ENCODE measurements around the gene MME. TPM values are rescaled to one million over a fixed set of nuclear protein-coding genes. Genes with fewer than 3 reads are reported as not detected.

The MME gene
- total RNA-seq, 2 donors from 2014 or later, result not detected

DNA sequence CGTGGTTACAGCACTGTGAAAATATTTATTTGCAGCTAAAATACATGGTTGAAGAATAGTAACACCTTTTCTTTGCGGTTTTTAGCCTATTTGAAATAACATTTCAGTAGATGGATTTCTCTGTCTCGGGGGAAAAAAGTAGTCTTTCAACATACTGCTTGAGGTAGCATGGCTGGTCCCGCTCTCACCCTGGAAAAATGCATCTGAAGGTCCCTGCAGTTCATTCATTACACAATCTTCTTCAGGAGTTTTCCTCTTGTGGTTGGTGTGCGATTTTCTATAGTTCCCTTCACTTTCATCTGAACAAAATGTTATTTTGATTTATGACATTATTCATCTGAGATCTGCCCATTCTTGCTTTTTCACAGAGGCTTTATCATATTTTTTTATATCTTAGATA, 137.5 kb downstream of the MME start:
- no peaks in the 10 kb centered on the region for H3K4me1 Mint-ChIP-seq (ENCODE audit: low read depth)
- no peaks in the 10 kb centered on the region for H3K27me3 Mint-ChIP-seq (ENCODE audit: low read depth)
- H3K27ac Mint-ChIP-seq, result no peak overlapping the region
- H3K4me3 Mint-ChIP-seq, result no peak overlapping the region
- ATAC-seq (replicated peaks in 1 of 2), result no peak
- H3K9me3 Mint-ChIP-seq, result peaks cover 3 to 9% of the 10 kb centered on the region in 2 donors
- no peak for DNase-seq
- H3K36me3 Mint-ChIP-seq (ENCODE audit: insufficient read depth in 2 of 2), result no peaks in the 10 kb centered on the region

GRCh38 chr3:155218462-155218861, 138.3 kb downstream of the MME start:
- H3K27ac Mint-ChIP-seq, result no peak overlapping the region
- H3K4me3 Mint-ChIP-seq, result no peak overlapping the region
- no peaks in the 10 kb centered on the region for H3K27me3 Mint-ChIP-seq (ENCODE audit: low read depth)
- H3K36me3 Mint-ChIP-seq (ENCODE audit: insufficient read depth in 2 of 2), result no peaks in the 10 kb centered on the region
- H3K4me1 Mint-ChIP-seq (ENCODE audit: low read depth), result no peaks in the 10 kb centered on the region
- ATAC-seq (replicated peaks in 1 of 2), result no peak
- no peak for DNase-seq
- peaks cover 3 to 9% of the 10 kb centered on the region in 2 donors for H3K9me3 Mint-ChIP-seq

DNA sequence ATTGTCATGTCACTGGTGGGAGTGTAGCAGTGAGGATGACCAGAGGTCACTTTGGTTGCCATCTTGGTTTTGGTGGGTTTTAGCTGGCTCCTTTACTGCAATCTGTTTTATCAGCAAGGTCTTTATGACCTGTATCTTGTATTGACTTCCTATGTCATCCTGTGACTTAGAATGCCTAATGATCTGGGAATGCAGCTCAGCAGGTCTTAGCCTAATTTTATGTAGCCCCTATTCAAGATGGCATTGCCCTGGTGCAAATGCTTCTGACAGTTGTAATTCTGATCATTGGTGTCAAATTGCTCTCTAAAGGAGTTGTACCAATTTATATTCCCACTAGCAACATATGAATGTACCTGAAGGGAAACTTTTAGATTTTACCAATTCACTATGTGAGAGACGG, 139.0 kb downstream of the MME start:
- DNase-seq (no peak), ATAC-seq (replicated peaks in 1 of 2) (no peak)
- no peaks in the 10 kb centered on the region for H3K36me3 Mint-ChIP-seq (ENCODE audit: insufficient read depth in 2 of 2)
- H3K27me3 Mint-ChIP-seq (ENCODE audit: low read depth), result no peaks in the 10 kb centered on the region
- no peak overlapping the region for H3K27ac Mint-ChIP-seq
- H3K9me3 Mint-ChIP-seq, result peaks cover 3 to 9% of the 10 kb centered on the region in 2 donors
- H3K4me3 Mint-ChIP-seq, result no peak overlapping the region
- H3K4me1 Mint-ChIP-seq (ENCODE audit: low read depth), result no peaks in the 10 kb centered on the region

DNA sequence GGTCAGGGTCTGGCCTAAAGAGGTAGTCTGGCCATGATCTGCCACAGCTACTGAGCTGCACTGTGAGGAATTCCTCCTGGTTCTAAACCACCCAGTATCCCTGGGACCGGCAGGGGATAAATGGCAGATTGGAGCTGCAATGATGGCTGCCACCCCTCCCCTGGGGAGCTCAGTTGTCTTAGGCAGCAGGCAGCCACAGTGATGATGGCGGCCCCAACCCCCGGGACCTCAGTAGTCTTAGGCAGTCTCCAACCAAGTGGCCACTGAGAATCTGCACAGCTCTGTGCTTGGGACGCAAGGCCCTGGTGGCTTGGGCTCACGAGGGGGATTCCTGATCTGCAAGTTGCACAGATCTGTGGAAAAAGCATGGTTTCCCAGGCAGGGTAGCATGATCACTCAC, 145.3 kb downstream of the MME start:
- Mint-ChIP-seq H3K4me3 (no peak overlapping the region), H3K36me3 (ENCODE audit: insufficient read depth in 2 of 2) (no peaks in the 10 kb centered on the region), H3K27ac (no peak overlapping the region), H3K27me3 (ENCODE audit: low read depth) (no peaks in the 10 kb centered on the region), H3K9me3 (peaks cover 3 to 5% of the 10 kb centered on the region in 2 donors), H3K4me1 (ENCODE audit: low read depth) (no peaks in the 10 kb centered on the region)
- DNase-seq (no peak), ATAC-seq (replicated peaks in 1 of 2) (no peak)

DNA sequence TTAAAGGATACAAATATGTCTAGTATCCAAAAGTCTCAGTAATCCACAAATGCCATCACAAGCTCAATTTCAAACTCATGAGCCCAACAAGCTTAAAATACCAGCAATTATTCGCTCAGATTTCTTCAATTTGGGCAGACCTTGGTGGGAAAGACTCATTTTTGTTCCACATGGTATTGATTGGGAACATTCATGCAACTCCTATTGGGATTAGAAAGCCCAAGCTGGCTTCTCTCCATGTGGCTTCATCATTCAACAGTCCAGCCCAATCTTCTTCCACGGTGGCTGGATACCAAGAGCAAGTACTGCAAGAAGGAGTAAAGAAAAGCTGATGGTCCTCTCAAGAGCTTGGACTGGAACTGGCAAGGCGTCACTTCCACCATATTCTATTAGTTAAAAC, 147.0 kb downstream of the MME start:
- H3K27me3 Mint-ChIP-seq (ENCODE audit: low read depth), result no peaks in the 10 kb centered on the region
- no peak overlapping the region for H3K27ac Mint-ChIP-seq
- no peaks in the 10 kb centered on the region for H3K36me3 Mint-ChIP-seq (ENCODE audit: insufficient read depth in 2 of 2)
- ATAC-seq (replicated peaks in 1 of 2), result no peak
- no peaks in the 10 kb centered on the region for H3K4me1 Mint-ChIP-seq (ENCODE audit: low read depth)
- H3K9me3 Mint-ChIP-seq, result peaks cover 2 to 3% of the 10 kb centered on the region in 2 donors
- H3K4me3 Mint-ChIP-seq, result no peak overlapping the region
- DNase-seq, result no peak

DNA sequence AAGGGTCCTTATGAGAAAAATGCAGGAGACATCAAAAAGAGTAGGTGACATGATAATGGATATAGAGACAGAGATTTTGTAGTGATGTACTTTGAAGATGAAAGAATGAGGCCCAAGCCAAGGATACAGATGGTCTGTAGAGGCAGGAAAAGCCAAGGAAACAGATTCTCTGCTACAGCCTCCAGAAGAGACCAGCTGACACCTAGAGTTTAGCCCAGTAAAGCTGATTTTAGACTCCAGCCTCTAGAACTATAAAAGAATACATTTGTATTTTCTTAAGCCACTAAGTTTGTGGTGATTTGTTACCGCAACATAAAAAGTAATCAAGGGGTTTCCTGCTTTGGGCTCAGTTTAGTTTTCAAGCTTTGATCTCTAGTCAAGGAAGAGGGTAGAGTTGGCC, 148.6 kb downstream of the MME start:
- no peaks in the 10 kb centered on the region for H3K36me3 Mint-ChIP-seq (ENCODE audit: insufficient read depth in 2 of 2)
- no peak overlapping the region for H3K27ac Mint-ChIP-seq
- H3K4me3 Mint-ChIP-seq, result no peak overlapping the region
- no peaks in the 10 kb centered on the region for H3K9me3 Mint-ChIP-seq
- DNase-seq, result no peak
- H3K27me3 Mint-ChIP-seq (ENCODE audit: low read depth), result no peaks in the 10 kb centered on the region
- ATAC-seq (replicated peaks in 1 of 2), result no peak
- no peaks in the 10 kb centered on the region for H3K4me1 Mint-ChIP-seq (ENCODE audit: low read depth)

GRCh38 chr3:155229086-155229485, 149.0 kb downstream of the MME start:
- Mint-ChIP-seq H3K4me1 (ENCODE audit: low read depth) (no peaks in the 10 kb centered on the region), H3K4me3 (no peak overlapping the region), H3K36me3 (ENCODE audit: insufficient read depth in 2 of 2) (no peaks in the 10 kb centered on the region), H3K27me3 (ENCODE audit: low read depth) (no peaks in the 10 kb centered on the region), H3K9me3 (no peaks in the 10 kb centered on the region), H3K27ac (no peak overlapping the region)
- ATAC-seq (replicated peaks in 1 of 2) (no peak), DNase-seq (no peak)

DNA sequence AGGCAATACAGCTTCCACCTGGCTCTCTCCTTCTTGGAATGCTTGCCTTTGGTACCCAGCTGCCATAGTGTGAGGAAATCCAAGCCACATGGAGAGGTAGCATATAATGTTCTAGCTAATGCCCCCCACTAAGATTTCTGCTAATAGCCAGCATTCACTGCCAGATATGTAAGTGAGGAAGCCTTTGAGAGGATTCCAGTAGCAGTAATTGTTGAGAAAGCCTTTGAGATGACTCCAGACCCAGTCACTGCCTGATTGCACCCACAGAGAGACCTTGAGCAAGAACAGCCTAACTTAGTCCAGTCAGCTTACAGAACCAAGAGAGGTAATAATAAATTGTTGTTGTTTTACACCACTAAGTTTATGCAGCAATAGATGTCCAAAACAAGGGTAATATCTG, 150.3 kb downstream of the MME start:
- Mint-ChIP-seq H3K27ac (no peak overlapping the region), H3K36me3 (ENCODE audit: insufficient read depth in 2 of 2) (no peaks in the 10 kb centered on the region), H3K4me3 (no peak overlapping the region), H3K9me3 (no peaks in the 10 kb centered on the region), H3K27me3 (ENCODE audit: low read depth) (no peaks in the 10 kb centered on the region), H3K4me1 (ENCODE audit: low read depth) (no peaks in the 10 kb centered on the region)
- ATAC-seq (replicated peaks in 1 of 2) (no peak), DNase-seq (no peak)

- no peaks in the 10 kb centered on the region for H3K36me3 Mint-ChIP-seq (ENCODE audit: insufficient read depth in 2 of 2)
- no peaks in the 10 kb centered on the region for H3K9me3 Mint-ChIP-seq
- H3K27me3 Mint-ChIP-seq (ENCODE audit: low read depth), result no peaks in the 10 kb centered on the region
- no peaks in the 10 kb centered on the region for H3K4me1 Mint-ChIP-seq (ENCODE audit: low read depth)
- no peak overlapping the region for H3K27ac Mint-ChIP-seq
- ATAC-seq (replicated peaks in 1 of 2) (no peak), DNase-seq (no peak)
- no peak overlapping the region for H3K4me3 Mint-ChIP-seq
Measured at GRCh38 chr3:155231792-155232191, 151.7 kb downstream of the MME start.

DNA sequence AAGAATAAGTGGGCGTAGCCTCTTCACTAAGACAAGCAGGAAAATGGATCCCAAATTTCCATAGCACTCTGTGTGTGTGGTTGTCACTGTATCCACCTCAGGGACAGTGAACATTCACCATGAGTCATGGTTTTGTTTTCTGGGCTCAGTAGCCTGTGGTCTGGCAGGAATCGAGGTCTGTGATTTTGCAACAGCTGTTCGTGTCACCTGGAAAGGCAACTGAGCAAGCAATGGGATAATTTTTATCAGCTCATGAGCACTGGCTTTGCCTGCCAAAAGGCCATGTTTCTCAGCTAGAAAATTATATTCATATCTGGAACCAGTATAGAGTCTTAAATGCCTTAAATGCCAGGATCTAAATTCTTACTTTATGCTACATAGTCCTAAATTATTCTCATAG, 152.5 kb downstream of the MME start:
- Mint-ChIP-seq H3K27ac (no peak overlapping the region), H3K36me3 (ENCODE audit: insufficient read depth in 2 of 2) (no peaks in the 10 kb centered on the region), H3K4me3 (no peak overlapping the region), H3K27me3 (ENCODE audit: low read depth) (no peaks in the 10 kb centered on the region), H3K4me1 (ENCODE audit: low read depth) (no peaks in the 10 kb centered on the region), H3K9me3 (no peaks in the 10 kb centered on the region)
- DNase-seq (no peak), ATAC-seq (replicated peaks in 1 of 2) (no peak)

DNA sequence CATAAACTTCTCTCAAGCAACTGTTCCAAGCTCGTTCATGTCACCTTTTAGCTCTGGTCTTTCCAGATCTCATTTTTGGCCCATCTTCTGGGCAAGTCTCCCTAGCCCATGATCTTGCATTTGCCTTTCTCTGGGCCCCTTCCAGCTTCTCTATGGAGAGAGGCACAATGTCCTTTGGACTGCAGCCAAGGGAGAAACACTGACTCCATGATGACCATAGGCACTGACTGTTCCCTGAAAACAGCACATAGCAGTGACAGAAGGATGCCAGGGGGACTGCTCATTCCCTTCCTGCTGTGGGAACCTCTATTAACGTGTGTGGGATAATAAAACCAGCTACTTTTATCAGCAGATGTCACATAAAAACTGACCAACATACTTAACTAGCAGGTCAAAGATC, 153.1 kb downstream of the MME start:
- H3K36me3 Mint-ChIP-seq (ENCODE audit: insufficient read depth in 2 of 2), result no peaks in the 10 kb centered on the region
- no peaks in the 10 kb centered on the region for H3K4me1 Mint-ChIP-seq (ENCODE audit: low read depth)
- no peak for DNase-seq
- H3K9me3 Mint-ChIP-seq, result no peaks in the 10 kb centered on the region
- H3K4me3 Mint-ChIP-seq, result no peak overlapping the region
- no peak overlapping the region for H3K27ac Mint-ChIP-seq
- no peaks in the 10 kb centered on the region for H3K27me3 Mint-ChIP-seq (ENCODE audit: low read depth)
- no peak for ATAC-seq (replicated peaks in 1 of 2)

Other genes with a start within 250 kb of the MME start
- not detected for gene STRIT1, start 213.4 kb downstream of the MME start, total RNA-seq